COR-L47 (cell line): ENCODE data around the gene CACNA2D3.

Source experiments
- DNase-seq: peaks from one replicate; lab custom pipeline; 2025; lab: John Stamatoyannopoulos, UW

The CACNA2D3 gene

GRCh38 chr3:54217828-54218227 lies 95.5 kb downstream of the CACNA2D3 start:
- DNase-seq: no peak

- no peak for DNase-seq
Observed at GRCh38 chr3:54222316-54222715, 100.0 kb downstream of the CACNA2D3 start.

- DNase-seq: no peak
Observed at GRCh38 chr3:54223063-54223462, 100.7 kb downstream of the CACNA2D3 start.

- DNase-seq: no peak
Observed at GRCh38 chr3:54225841-54226528, 103.6 kb downstream of the CACNA2D3 start.

GRCh38 chr3:54228806-54229205 lies 106.5 kb downstream of the CACNA2D3 start:
- no peak for DNase-seq

GRCh38 chr3:54232618-54233017 lies 110.3 kb downstream of the CACNA2D3 start:
- no peak for DNase-seq

- DNase-seq: no peak
Observed at GRCh38 chr3:54235998-54236397, 113.6 kb downstream of the CACNA2D3 start.

GRCh38 chr3:54237109-54237508 lies 114.8 kb downstream of the CACNA2D3 start:
- DNase-seq: no peak

- no peak for DNase-seq
Observed at GRCh38 chr3:54237788-54238502, 115.6 kb downstream of the CACNA2D3 start.

- DNase-seq: no peak
Observed at GRCh38 chr3:54240309-54240708, 118.0 kb downstream of the CACNA2D3 start.

- peak; percentile 51 for DNase-seq
Observed at GRCh38 chr3:54243056-54243931, 120.9 kb downstream of the CACNA2D3 start.

- DNase-seq: no peak
Observed at GRCh38 chr3:54243960-54244682, 121.8 kb downstream of the CACNA2D3 start.

- DNase-seq: no peak
Observed at GRCh38 chr3:54251705-54252104, 129.4 kb downstream of the CACNA2D3 start.

GRCh38 chr3:54257125-54257720 lies 134.9 kb downstream of the CACNA2D3 start:
- DNase-seq: no peak

- DNase-seq: no peak
Observed at GRCh38 chr3:54259636-54260035, 137.3 kb downstream of the CACNA2D3 start.

- DNase-seq: no peak
Observed at GRCh38 chr3:54261141-54261540, 138.8 kb downstream of the CACNA2D3 start.

- no peak for DNase-seq
Observed at GRCh38 chr3:54262541-54262940, 140.2 kb downstream of the CACNA2D3 start.

GRCh38 chr3:54262946-54263345 lies 140.6 kb downstream of the CACNA2D3 start:
- no peak for DNase-seq

- no peak for DNase-seq
Observed at GRCh38 chr3:54264050-54264449, 141.7 kb downstream of the CACNA2D3 start.

- peak; percentile 17 for DNase-seq
Observed at GRCh38 chr3:54270816-54271526, 148.6 kb downstream of the CACNA2D3 start.

GRCh38 chr3:54273791-54274190 lies 151.4 kb downstream of the CACNA2D3 start:
- no peak for DNase-seq
